ENCODE measurements around the gene IGSF21. TPM values are rescaled to one million over a fixed set of nuclear protein-coding genes. Genes with fewer than 3 reads are reported as not detected.

IGSF21 gene
- total RNA-seq, 1 donor from 2014 or later: not detected

GRCh38 chr1:18394563-18395156 is 287.1 kb downstream of the IGSF21 start:
- Mint-ChIP-seq H3K27me3 (peaks cover 48% of the 10 kb centered on the region), H3K9me3 (ENCODE audit: low read depth) (no peaks in the 10 kb centered on the region), H3K36me3 (ENCODE audit: insufficient read depth) (no peaks in the 10 kb centered on the region), H3K4me1 (ENCODE audit: low read depth) (peaks cover 10% of the 10 kb centered on the region), H3K4me3 (ENCODE audit: low read depth) (no peak overlapping the region), H3K27ac (no peak overlapping the region)
- no peak for DNase-seq (ENCODE audit: low spot score, unreplicated experiment)
- no peak for TF ChIP-seq CTCF (IDR thresholded peaks at IDR 0.05; ENCODE audit: unreplicated experiment)

DNA sequence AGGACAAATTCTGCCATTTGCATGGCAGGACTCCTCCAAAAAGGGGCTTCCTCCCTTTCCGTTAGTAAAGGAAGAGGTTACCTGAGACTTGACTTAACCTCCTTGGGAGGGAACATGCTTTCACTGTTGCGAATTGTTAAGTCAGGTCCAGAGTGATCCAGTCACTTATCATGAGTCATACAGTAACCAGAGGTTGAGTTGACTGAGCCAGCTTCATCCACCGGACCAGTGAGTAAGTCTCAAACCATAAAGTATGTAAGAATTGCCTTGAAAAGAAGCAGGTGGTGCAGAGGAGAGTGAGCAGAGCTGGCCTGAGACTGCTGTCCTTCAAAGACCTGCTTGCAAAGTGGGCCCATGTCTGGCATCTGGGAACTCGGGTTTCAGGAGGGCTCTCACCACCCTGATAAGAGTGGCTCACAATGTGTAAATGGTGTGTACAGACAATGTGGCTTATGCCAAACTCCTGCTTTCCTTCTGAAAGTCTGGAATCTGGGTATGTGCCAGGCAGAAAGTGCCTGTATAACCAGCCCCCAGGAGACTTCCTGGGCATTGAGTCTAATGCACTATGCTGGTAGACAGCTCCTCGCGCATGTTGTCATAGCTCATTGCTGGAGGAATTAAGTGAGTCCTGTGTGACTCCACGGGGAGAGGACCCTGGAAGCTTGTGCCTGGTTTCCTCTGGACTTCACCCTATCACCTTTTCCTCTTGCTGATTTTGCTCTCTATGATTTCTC is 288.8 kb downstream of the IGSF21 start:
- Mint-ChIP-seq H3K27ac (no peak overlapping the region), H3K9me3 (ENCODE audit: low read depth) (no peaks in the 10 kb centered on the region), H3K27me3 (peaks cover 51% of the 10 kb centered on the region), H3K36me3 (ENCODE audit: insufficient read depth) (no peaks in the 10 kb centered on the region), H3K4me3 (ENCODE audit: low read depth) (no peak overlapping the region), H3K4me1 (ENCODE audit: low read depth) (peaks cover 10% of the 10 kb centered on the region)
- TF ChIP-seq CTCF (IDR thresholded peaks at IDR 0.05; ENCODE audit: unreplicated experiment): no peak
- DNase-seq (ENCODE audit: low spot score, unreplicated experiment): no peak

- H3K9me3 Mint-ChIP-seq (ENCODE audit: low read depth): no peaks in the 10 kb centered on the region
- no peak overlapping the region for H3K4me3 Mint-ChIP-seq (ENCODE audit: low read depth)
- no peak for DNase-seq (ENCODE audit: low spot score, unreplicated experiment)
- H3K27me3 Mint-ChIP-seq: peaks cover 54% of the 10 kb centered on the region
- no peak for TF ChIP-seq CTCF (IDR thresholded peaks at IDR 0.05; ENCODE audit: unreplicated experiment)
- H3K27ac Mint-ChIP-seq: no peak overlapping the region
- no peaks in the 10 kb centered on the region for H3K36me3 Mint-ChIP-seq (ENCODE audit: insufficient read depth)
- peaks cover 10% of the 10 kb centered on the region for H3K4me1 Mint-ChIP-seq (ENCODE audit: low read depth)
These were observed 290.0 kb downstream of the IGSF21 start for GRCh38 chr1:18397641-18398040.

- H3K27me3 Mint-ChIP-seq: peaks cover 56% of the 10 kb centered on the region
- TF ChIP-seq CTCF (IDR thresholded peaks at IDR 0.05; ENCODE audit: unreplicated experiment): peak; percentile 42
- no peaks in the 10 kb centered on the region for H3K9me3 Mint-ChIP-seq (ENCODE audit: low read depth)
- H3K4me3 Mint-ChIP-seq (ENCODE audit: low read depth): no peak overlapping the region
- H3K4me1 Mint-ChIP-seq (ENCODE audit: low read depth): peaks cover 10% of the 10 kb centered on the region
- no peak overlapping the region for H3K27ac Mint-ChIP-seq
- no peak for DNase-seq (ENCODE audit: low spot score, unreplicated experiment)
- H3K36me3 Mint-ChIP-seq (ENCODE audit: insufficient read depth): no peaks in the 10 kb centered on the region
These were observed 291.4 kb downstream of the IGSF21 start for GRCh38 chr1:18398791-18399530.

- DNase-seq (ENCODE audit: low spot score, unreplicated experiment): no peak
- H3K27me3 Mint-ChIP-seq: peaks cover 51% of the 10 kb centered on the region
- H3K9me3 Mint-ChIP-seq (ENCODE audit: low read depth): no peaks in the 10 kb centered on the region
- no peak for TF ChIP-seq CTCF (IDR thresholded peaks at IDR 0.05; ENCODE audit: unreplicated experiment)
- no peak overlapping the region for H3K4me3 Mint-ChIP-seq (ENCODE audit: low read depth)
- peaks cover 10% of the 10 kb centered on the region for H3K4me1 Mint-ChIP-seq (ENCODE audit: low read depth)
- no peak overlapping the region for H3K27ac Mint-ChIP-seq
- H3K36me3 Mint-ChIP-seq (ENCODE audit: insufficient read depth): no peaks in the 10 kb centered on the region
These were observed 292.9 kb downstream of the IGSF21 start for GRCh38 chr1:18400347-18401102.
